ENCODE results near the gene FAM131C.

- TF ChIP-seq CTCF (IDR thresholded peaks at IDR 0.05; ENCODE audit: insufficient read depth, low read length, poor library complexity, severe bottlenecking): no peak
- TF ChIP-seq EZH2phosphoT487 (conservative IDR thresholded peaks at IDR 0.05; ENCODE audit: low read length): no peak
Measured at GRCh38 chr1:16015491-16015890, 58.0 kb downstream of the FAM131C start.
